Vagina (tissue), 2 donors: Measurements from ENCODE around the gene LMAN2L.

Experiments used
- POLR2AphosphoS5 ChIP-seq, 2 donors: sonication (generic); formaldehyde crosslinking; IDR thresholded peaks; one replicate each; pipeline ENCODE4 v1.9.0; 2017; ENCODE audit warnings: antibody characterized with exemption in 2 of 2, mild to moderate bottlenecking in 2 of 2, low read depth in 1 of 2; ENCODE audit not compliant: insufficient read depth in 1 of 2
- TF ChIP-seq, protein P1 (sequence below), 3 experiments: fragments of 450-650 bp in 2 of 3; fragments of 200-600 bp in 1 of 3; sonication (generic) in 1 of 3; IDR thresholded peaks; one replicate each; pipeline ENCODE4 v1.5.1; 2017 to 2019; ENCODE audit warnings: antibody characterized with exemption in 3 of 3, mild to moderate bottlenecking in 2 of 3, moderate library complexity in 2 of 3

GRCh38 chr2:96787411-96787810 lies 47.5 kb upstream of the LMAN2L start:
- no peak for TF ChIP-seq POLR2AphosphoS5 (IDR thresholded peaks at IDR 0.05; ENCODE audit: insufficient read depth in 1 of 2, low read depth in 1 of 2)
- TF ChIP-seq, protein P1, sequence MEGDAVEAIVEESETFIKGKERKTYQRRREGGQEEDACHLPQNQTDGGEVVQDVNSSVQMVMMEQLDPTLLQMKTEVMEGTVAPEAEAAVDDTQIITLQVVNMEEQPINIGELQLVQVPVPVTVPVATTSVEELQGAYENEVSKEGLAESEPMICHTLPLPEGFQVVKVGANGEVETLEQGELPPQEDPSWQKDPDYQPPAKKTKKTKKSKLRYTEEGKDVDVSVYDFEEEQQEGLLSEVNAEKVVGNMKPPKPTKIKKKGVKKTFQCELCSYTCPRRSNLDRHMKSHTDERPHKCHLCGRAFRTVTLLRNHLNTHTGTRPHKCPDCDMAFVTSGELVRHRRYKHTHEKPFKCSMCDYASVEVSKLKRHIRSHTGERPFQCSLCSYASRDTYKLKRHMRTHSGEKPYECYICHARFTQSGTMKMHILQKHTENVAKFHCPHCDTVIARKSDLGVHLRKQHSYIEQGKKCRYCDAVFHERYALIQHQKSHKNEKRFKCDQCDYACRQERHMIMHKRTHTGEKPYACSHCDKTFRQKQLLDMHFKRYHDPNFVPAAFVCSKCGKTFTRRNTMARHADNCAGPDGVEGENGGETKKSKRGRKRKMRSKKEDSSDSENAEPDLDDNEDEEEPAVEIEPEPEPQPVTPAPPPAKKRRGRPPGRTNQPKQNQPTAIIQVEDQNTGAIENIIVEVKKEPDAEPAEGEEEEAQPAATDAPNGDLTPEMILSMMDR (IDR thresholded peaks at IDR 0.05), result no peak
